Measurements from ENCODE around the gene NACC2.

The NACC2 gene

GRCh38 chr9:136095070-136096058 is at the start of gene NACC2:
NACC2 (minus strand) TSS chr9:136095289; CDS start chr9:136050521, 44,768 bp downstream.
- DNase-seq (ENCODE audit: low spot score): peak; percentile 83

GRCh38 chr9:136144450-136144849 is 49.4 kb upstream of the NACC2 start:
- no peak for DNase-seq (ENCODE audit: low spot score)

- no peak for DNase-seq (ENCODE audit: low spot score)
Observed at GRCh38 chr9:136143215-136144001, 48.3 kb upstream of the NACC2 start.

GRCh38 chr9:136142859-136143214 is 47.7 kb upstream of the NACC2 start:
- no peak for DNase-seq (ENCODE audit: low spot score)

GRCh38 chr9:136142414-136142796 is 47.3 kb upstream of the NACC2 start:
- no peak for DNase-seq (ENCODE audit: low spot score)

- DNase-seq (ENCODE audit: low spot score): no peak
Observed at GRCh38 chr9:136141682-136142413, 46.8 kb upstream of the NACC2 start.

GRCh38 chr9:136140966-136141365 is 45.9 kb upstream of the NACC2 start:
- no peak for DNase-seq (ENCODE audit: low spot score)

- no peak for DNase-seq (ENCODE audit: low spot score)
Observed at GRCh38 chr9:136140046-136140445, 45.0 kb upstream of the NACC2 start.

- DNase-seq (ENCODE audit: low spot score): no peak
Observed at GRCh38 chr9:136138566-136138965, 43.5 kb upstream of the NACC2 start.

- no peak for DNase-seq (ENCODE audit: low spot score)
Observed at GRCh38 chr9:136137321-136138265, 42.5 kb upstream of the NACC2 start.

GRCh38 chr9:136136127-136136925 is 41.2 kb upstream of the NACC2 start:
- no peak for DNase-seq (ENCODE audit: low spot score)

- no peak for DNase-seq (ENCODE audit: low spot score)
Observed at GRCh38 chr9:136135326-136136126, 40.4 kb upstream of the NACC2 start.

GRCh38 chr9:136133959-136134484 is 38.9 kb upstream of the NACC2 start:
- no peak for DNase-seq (ENCODE audit: low spot score)

- peak; percentile 67 for DNase-seq (ENCODE audit: low spot score)
Observed at GRCh38 chr9:136133191-136133958, 38.3 kb upstream of the NACC2 start.

- DNase-seq (ENCODE audit: low spot score): no peak
Observed at GRCh38 chr9:136132512-136133050, 37.5 kb upstream of the NACC2 start.

GRCh38 chr9:136131629-136132511 is 36.8 kb upstream of the NACC2 start:
- no peak for DNase-seq (ENCODE audit: low spot score)

- no peak for DNase-seq (ENCODE audit: low spot score)
Observed at GRCh38 chr9:136129176-136129575, 34.1 kb upstream of the NACC2 start.
